ENCODE data around the gene MBTPS1.

DNA sequence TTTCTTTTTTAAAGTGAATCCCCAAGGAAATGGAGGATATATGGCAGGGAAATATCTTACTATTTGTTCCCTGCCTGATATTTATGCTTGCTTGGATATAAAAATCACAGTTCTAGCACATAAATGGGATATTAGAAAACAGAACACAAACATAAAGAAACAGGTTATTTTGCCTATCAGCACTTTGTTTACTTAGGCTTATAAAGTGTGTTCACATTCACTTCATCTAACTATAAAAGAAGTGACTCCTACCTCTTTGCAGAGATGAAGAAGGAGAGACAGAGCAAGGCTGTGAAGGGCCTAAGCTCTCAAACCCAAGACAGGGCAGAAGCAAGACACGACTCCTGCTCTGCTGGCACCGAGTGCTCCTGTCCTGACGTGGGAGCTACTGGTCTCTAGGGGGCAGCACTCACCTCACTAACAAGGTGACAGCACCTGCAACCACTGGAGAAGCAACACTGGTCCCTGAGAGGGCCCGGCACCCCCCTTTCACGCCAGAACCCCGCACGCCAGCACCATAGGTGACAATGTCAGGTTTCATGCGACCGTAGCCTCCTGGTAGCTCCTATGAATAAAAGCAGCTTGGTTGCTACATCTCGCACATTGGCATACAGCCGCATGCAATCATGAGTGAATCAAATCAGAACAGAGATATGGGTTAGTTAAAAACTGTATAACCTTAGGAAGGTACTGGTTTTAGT is 32.0 kb downstream of the MBTPS1 start:
- TF ChIP-seq, protein P1, sequence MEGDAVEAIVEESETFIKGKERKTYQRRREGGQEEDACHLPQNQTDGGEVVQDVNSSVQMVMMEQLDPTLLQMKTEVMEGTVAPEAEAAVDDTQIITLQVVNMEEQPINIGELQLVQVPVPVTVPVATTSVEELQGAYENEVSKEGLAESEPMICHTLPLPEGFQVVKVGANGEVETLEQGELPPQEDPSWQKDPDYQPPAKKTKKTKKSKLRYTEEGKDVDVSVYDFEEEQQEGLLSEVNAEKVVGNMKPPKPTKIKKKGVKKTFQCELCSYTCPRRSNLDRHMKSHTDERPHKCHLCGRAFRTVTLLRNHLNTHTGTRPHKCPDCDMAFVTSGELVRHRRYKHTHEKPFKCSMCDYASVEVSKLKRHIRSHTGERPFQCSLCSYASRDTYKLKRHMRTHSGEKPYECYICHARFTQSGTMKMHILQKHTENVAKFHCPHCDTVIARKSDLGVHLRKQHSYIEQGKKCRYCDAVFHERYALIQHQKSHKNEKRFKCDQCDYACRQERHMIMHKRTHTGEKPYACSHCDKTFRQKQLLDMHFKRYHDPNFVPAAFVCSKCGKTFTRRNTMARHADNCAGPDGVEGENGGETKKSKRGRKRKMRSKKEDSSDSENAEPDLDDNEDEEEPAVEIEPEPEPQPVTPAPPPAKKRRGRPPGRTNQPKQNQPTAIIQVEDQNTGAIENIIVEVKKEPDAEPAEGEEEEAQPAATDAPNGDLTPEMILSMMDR (IDR thresholded peaks at IDR 0.05) = peak in 3 of 4 experiments; percentile 66 to 80 (median 69)
- TF ChIP-seq POLR2AphosphoS5 (IDR thresholded peaks at IDR 0.05) (peak; percentile 39), POLR2A (IDR thresholded peaks at IDR 0.05) (no peak)
